HG03575 (cell line): Measurements from ENCODE around the gene CD46.
"Not testable (repeated sequence)": the region's sequence is repeated elsewhere in the genome, so short reads cannot be mapped to it uniquely, and the experiment has no call there.

ENCODE experiments used
- ATAC-seq: cut with Tn5 transposase; IDR thresholded peaks from one replicate; pipeline ENCODE4 v1.9.1; 2021; ENCODE audit not compliant: unreplicated experiment, insufficient number of reproducible peaks, low FRiP score; ENCODE audit errors: extremely low read depth

The CD46 gene

GRCh38 chr1:207751790-207752455 is at the start of gene CD46:
Gene CD46, plus strand, starts transcription at chr1:207752054. Its CDS starts 159 bp downstream, at chr1:207752213.
- ATAC-seq = peak; percentile 55

- ATAC-seq = no peak
Measured at GRCh38 chr1:207702317-207702716, 49.5 kb upstream of the CD46 start.

GRCh38 chr1:207703712-207704111 is 48.1 kb upstream of the CD46 start:
- ATAC-seq = no peak

GRCh38 chr1:207708004-207708403 is 43.9 kb upstream of the CD46 start:
- ATAC-seq = not testable (repeated sequence)

GRCh38 chr1:207711285-207711684 is 40.6 kb upstream of the CD46 start:
- ATAC-seq = no peak

GRCh38 chr1:207712701-207713100 is 39.2 kb upstream of the CD46 start:
- not testable (repeated sequence) for ATAC-seq

- no peak for ATAC-seq
Measured at GRCh38 chr1:207713529-207713928, 38.3 kb upstream of the CD46 start.

GRCh38 chr1:207719234-207719633 is 32.6 kb upstream of the CD46 start:
- ATAC-seq = no peak

GRCh38 chr1:207728200-207728858 is 23.5 kb upstream of the CD46 start:
- not testable (repeated sequence) for ATAC-seq

GRCh38 chr1:207737503-207738157 is 14.2 kb upstream of the CD46 start:
- not testable (repeated sequence) for ATAC-seq

- not testable (repeated sequence) for ATAC-seq
Measured at GRCh38 chr1:207738158-207738659, 13.6 kb upstream of the CD46 start.

- ATAC-seq = no peak
Measured at GRCh38 chr1:207740207-207740606, 11.6 kb upstream of the CD46 start.

GRCh38 chr1:207742850-207743555 is 8.9 kb upstream of the CD46 start:
- ATAC-seq = no peak

GRCh38 chr1:207744000-207744534 is 7.8 kb upstream of the CD46 start:
- ATAC-seq = no peak

- ATAC-seq = no peak
Measured at GRCh38 chr1:207745285-207745684, 6.6 kb upstream of the CD46 start.

GRCh38 chr1:207745839-207746767 is 5.8 kb upstream of the CD46 start:
- no peak for ATAC-seq

GRCh38 chr1:207747627-207748492 is 4.0 kb upstream of the CD46 start:
- no peak for ATAC-seq
